ENCODE data around the gene TEPSIN. TPM values are rescaled to one million over a fixed set of nuclear protein-coding genes. Genes with fewer than 3 reads are reported as not detected.

The TEPSIN gene
- total RNA-seq, 1 experiment from 2014 or later = 14.5 TPM

- H3K27ac ChIP-seq (ENCODE audit: low read length) = no peak overlapping the region
- no peak overlapping the region for H3K9ac ChIP-seq (ENCODE audit: low read length)
- H3K4me1 ChIP-seq (ENCODE audit: low read length) = no peaks in the 10 kb centered on the region
- H2AFZ ChIP-seq (ENCODE audit: low read length) = no peak overlapping the region
- no peaks in the 10 kb centered on the region for H3K27me3 ChIP-seq (ENCODE audit: low read length)
- H3K4me3 ChIP-seq (ENCODE audit: low read length) = no peak overlapping the region
- no peaks in the 10 kb centered on the region for H3K79me2 ChIP-seq (ENCODE audit: low read length)
- no peaks in the 10 kb centered on the region for H3K9me2 ChIP-seq (replicated peaks; ENCODE audit: insufficient read depth, low read length)
- no peaks in the 10 kb centered on the region for H3K36me3 ChIP-seq (ENCODE audit: insufficient read depth, low read length)
- H3K9me3 ChIP-seq (ENCODE audit: low read length) = no peaks in the 10 kb centered on the region
- DNase-seq = no peak
- H3K4me2 ChIP-seq (ENCODE audit: low read depth, low read length, poor library complexity, severe bottlenecking) = no peak overlapping the region
- no peaks in the 10 kb centered on the region for H4K20me1 ChIP-seq (ENCODE audit: insufficient read depth, low read depth, low read length)
These were observed 47.2 kb downstream of the TEPSIN start for GRCh38 chr17:81191646-81192045.

GRCh38 chr17:81191116-81191515 lies 47.7 kb downstream of the TEPSIN start:
- H3K27me3 ChIP-seq (ENCODE audit: low read length) = no peaks in the 10 kb centered on the region
- no peaks in the 10 kb centered on the region for H3K4me1 ChIP-seq (ENCODE audit: low read length)
- no peak overlapping the region for H3K9ac ChIP-seq (ENCODE audit: low read length)
- no peak overlapping the region for H3K4me2 ChIP-seq (ENCODE audit: low read depth, low read length, poor library complexity, severe bottlenecking)
- H3K9me2 ChIP-seq (replicated peaks; ENCODE audit: insufficient read depth, low read length) = no peaks in the 10 kb centered on the region
- no peaks in the 10 kb centered on the region for H3K9me3 ChIP-seq (ENCODE audit: low read length)
- no peak overlapping the region for H2AFZ ChIP-seq (ENCODE audit: low read length)
- no peak overlapping the region for H3K4me3 ChIP-seq (ENCODE audit: low read length)
- H4K20me1 ChIP-seq (ENCODE audit: insufficient read depth, low read depth, low read length) = no peaks in the 10 kb centered on the region
- H3K79me2 ChIP-seq (ENCODE audit: low read length) = no peaks in the 10 kb centered on the region
- no peaks in the 10 kb centered on the region for H3K36me3 ChIP-seq (ENCODE audit: insufficient read depth, low read length)
- no peak overlapping the region for H3K27ac ChIP-seq (ENCODE audit: low read length)
- no peak for DNase-seq

- Histone ChIP-seq H3K4me1 (ENCODE audit: low read length) (no peaks in the 10 kb centered on the region), H3K27ac (ENCODE audit: low read length) (no peak overlapping the region), H3K79me2 (ENCODE audit: low read length) (no peaks in the 10 kb centered on the region), H3K9me2 (replicated peaks; ENCODE audit: insufficient read depth, low read length) (no peaks in the 10 kb centered on the region), H3K4me2 (ENCODE audit: low read depth, low read length, poor library complexity, severe bottlenecking) (no peak overlapping the region), H3K9ac (ENCODE audit: low read length) (no peak overlapping the region), H3K4me3 (ENCODE audit: low read length) (no peak overlapping the region), H2AFZ (ENCODE audit: low read length) (no peak overlapping the region), H3K27me3 (ENCODE audit: low read length) (no peaks in the 10 kb centered on the region), H3K36me3 (ENCODE audit: insufficient read depth, low read length) (no peaks in the 10 kb centered on the region), H4K20me1 (ENCODE audit: insufficient read depth, low read depth, low read length) (no peaks in the 10 kb centered on the region), H3K9me3 (ENCODE audit: low read length) (no peaks in the 10 kb centered on the region)
- no peak for DNase-seq
These were observed 48.3 kb downstream of the TEPSIN start for GRCh38 chr17:81190591-81190990.

- Histone ChIP-seq H3K79me2 (ENCODE audit: low read length) (no peaks in the 10 kb centered on the region), H3K9me3 (ENCODE audit: low read length) (no peaks in the 10 kb centered on the region), H3K27ac (ENCODE audit: low read length) (no peak overlapping the region), H2AFZ (ENCODE audit: low read length) (no peak overlapping the region), H3K36me3 (ENCODE audit: insufficient read depth, low read length) (no peaks in the 10 kb centered on the region), H3K4me3 (ENCODE audit: low read length) (no peak overlapping the region), H4K20me1 (ENCODE audit: insufficient read depth, low read depth, low read length) (no peaks in the 10 kb centered on the region), H3K4me2 (ENCODE audit: low read depth, low read length, poor library complexity, severe bottlenecking) (no peak overlapping the region), H3K9me2 (replicated peaks; ENCODE audit: insufficient read depth, low read length) (no peaks in the 10 kb centered on the region), H3K9ac (ENCODE audit: low read length) (no peak overlapping the region), H3K27me3 (ENCODE audit: low read length) (no peaks in the 10 kb centered on the region), H3K4me1 (ENCODE audit: low read length) (no peaks in the 10 kb centered on the region)
- DNase-seq = no peak
These were observed 49.0 kb downstream of the TEPSIN start for GRCh38 chr17:81189670-81190530.

- no peaks in the 10 kb centered on the region for H3K27me3 ChIP-seq (ENCODE audit: low read length)
- H2AFZ ChIP-seq (ENCODE audit: low read length) = no peak overlapping the region
- H3K4me2 ChIP-seq (ENCODE audit: low read depth, low read length, poor library complexity, severe bottlenecking) = no peak overlapping the region
- DNase-seq = no peak
- no peaks in the 10 kb centered on the region for H3K4me1 ChIP-seq (ENCODE audit: low read length)
- H3K9ac ChIP-seq (ENCODE audit: low read length) = no peak overlapping the region
- no peaks in the 10 kb centered on the region for H3K9me2 ChIP-seq (replicated peaks; ENCODE audit: insufficient read depth, low read length)
- H3K36me3 ChIP-seq (ENCODE audit: insufficient read depth, low read length) = no peaks in the 10 kb centered on the region
- no peaks in the 10 kb centered on the region for H3K79me2 ChIP-seq (ENCODE audit: low read length)
- H3K4me3 ChIP-seq (ENCODE audit: low read length) = no peak overlapping the region
- H4K20me1 ChIP-seq (ENCODE audit: insufficient read depth, low read depth, low read length) = no peaks in the 10 kb centered on the region
- no peak overlapping the region for H3K27ac ChIP-seq (ENCODE audit: low read length)
- no peaks in the 10 kb centered on the region for H3K9me3 ChIP-seq (ENCODE audit: low read length)
These were observed 49.8 kb downstream of the TEPSIN start for GRCh38 chr17:81189016-81189415.

GRCh38 chr17:81188491-81188840 lies 50.4 kb downstream of the TEPSIN start:
- no peak overlapping the region for H2AFZ ChIP-seq (ENCODE audit: low read length)
- no peak overlapping the region for H3K9ac ChIP-seq (ENCODE audit: low read length)
- H3K79me2 ChIP-seq (ENCODE audit: low read length) = no peaks in the 10 kb centered on the region
- no peak overlapping the region for H3K4me3 ChIP-seq (ENCODE audit: low read length)
- H3K4me1 ChIP-seq (ENCODE audit: low read length) = no peaks in the 10 kb centered on the region
- no peak overlapping the region for H3K27ac ChIP-seq (ENCODE audit: low read length)
- no peak for DNase-seq
- no peaks in the 10 kb centered on the region for H3K27me3 ChIP-seq (ENCODE audit: low read length)
- no peaks in the 10 kb centered on the region for H3K9me2 ChIP-seq (replicated peaks; ENCODE audit: insufficient read depth, low read length)
- no peaks in the 10 kb centered on the region for H4K20me1 ChIP-seq (ENCODE audit: insufficient read depth, low read depth, low read length)
- no peaks in the 10 kb centered on the region for H3K9me3 ChIP-seq (ENCODE audit: low read length)
- H3K4me2 ChIP-seq (ENCODE audit: low read depth, low read length, poor library complexity, severe bottlenecking) = no peak overlapping the region
- no peaks in the 10 kb centered on the region for H3K36me3 ChIP-seq (ENCODE audit: insufficient read depth, low read length)

- no peak overlapping the region for H3K27ac ChIP-seq (ENCODE audit: low read length)
- no peaks in the 10 kb centered on the region for H3K79me2 ChIP-seq (ENCODE audit: low read length)
- no peaks in the 10 kb centered on the region for H3K9me3 ChIP-seq (ENCODE audit: low read length)
- H3K9ac ChIP-seq (ENCODE audit: low read length) = no peak overlapping the region
- no peak overlapping the region for H3K4me2 ChIP-seq (ENCODE audit: low read depth, low read length, poor library complexity, severe bottlenecking)
- H3K4me1 ChIP-seq (ENCODE audit: low read length) = no peaks in the 10 kb centered on the region
- no peaks in the 10 kb centered on the region for H3K27me3 ChIP-seq (ENCODE audit: low read length)
- no peaks in the 10 kb centered on the region for H4K20me1 ChIP-seq (ENCODE audit: insufficient read depth, low read depth, low read length)
- no peak overlapping the region for H3K4me3 ChIP-seq (ENCODE audit: low read length)
- no peak overlapping the region for H2AFZ ChIP-seq (ENCODE audit: low read length)
- no peaks in the 10 kb centered on the region for H3K9me2 ChIP-seq (replicated peaks; ENCODE audit: insufficient read depth, low read length)
- DNase-seq = no peak
- H3K36me3 ChIP-seq (ENCODE audit: insufficient read depth, low read length) = no peaks in the 10 kb centered on the region
These were observed 51.0 kb downstream of the TEPSIN start for GRCh38 chr17:81187586-81188490.

GRCh38 chr17:81187120-81187519 lies 51.7 kb downstream of the TEPSIN start:
- H4K20me1 ChIP-seq (ENCODE audit: insufficient read depth, low read depth, low read length) = no peaks in the 10 kb centered on the region
- no peaks in the 10 kb centered on the region for H3K9me3 ChIP-seq (ENCODE audit: low read length)
- DNase-seq = no peak
- no peaks in the 10 kb centered on the region for H3K79me2 ChIP-seq (ENCODE audit: low read length)
- no peak overlapping the region for H3K27ac ChIP-seq (ENCODE audit: low read length)
- H3K27me3 ChIP-seq (ENCODE audit: low read length) = no peaks in the 10 kb centered on the region
- H3K9me2 ChIP-seq (replicated peaks; ENCODE audit: insufficient read depth, low read length) = no peaks in the 10 kb centered on the region
- no peaks in the 10 kb centered on the region for H3K4me1 ChIP-seq (ENCODE audit: low read length)
- H3K4me3 ChIP-seq (ENCODE audit: low read length) = no peak overlapping the region
- no peak overlapping the region for H3K9ac ChIP-seq (ENCODE audit: low read length)
- H3K4me2 ChIP-seq (ENCODE audit: low read depth, low read length, poor library complexity, severe bottlenecking) = no peak overlapping the region
- no peak overlapping the region for H2AFZ ChIP-seq (ENCODE audit: low read length)
- no peaks in the 10 kb centered on the region for H3K36me3 ChIP-seq (ENCODE audit: insufficient read depth, low read length)

All from Karpas-422 (cell line).